Endodermal cell (in vitro differentiated cells): Measurements from ENCODE around the gene YIPF6. TPM values are rescaled to one million over a fixed set of nuclear protein-coding genes. Genes with fewer than 3 reads are reported as not detected.

Experiments
- DNase-seq: peaks from one replicate; pipeline ENCODE4 v3.0.0-alpha.2; 2017
- H3K27ac ChIP-seq: 2 replicates; pipeline ENCODE4 v1.5.1; 2013; ENCODE audit warnings: mild to moderate bottlenecking, low read depth, low read length, moderate library complexity
- H3K27me3 ChIP-seq: 2 replicates; pipeline ENCODE4 v1.6.1; 2013; ENCODE audit warnings: mild to moderate bottlenecking, low read length, moderate library complexity; ENCODE audit not compliant: insufficient read depth, control insufficient read depth, poor library complexity, severe bottlenecking
- H3K36me3 ChIP-seq: 2 replicates; pipeline ENCODE4 v1.7.0; 2013; ENCODE audit warnings: mild to moderate bottlenecking, low read length, moderate library complexity; ENCODE audit not compliant: control insufficient read depth, insufficient read depth
- H3K4me1 ChIP-seq: one replicate; pipeline ENCODE4 v1.7.0; 2013; ENCODE audit warnings: low read length; ENCODE audit not compliant: control insufficient read depth, insufficient read depth
- H3K4me3 ChIP-seq: 2 replicates; pipeline ENCODE4 v1.5.1; 2013; ENCODE audit warnings: mild to moderate bottlenecking, low read length, moderate library complexity
- H3K9ac ChIP-seq: 2 replicates; pipeline ENCODE4 v1.6.1; 2013; ENCODE audit warnings: mild to moderate bottlenecking, low read length, moderate library complexity; ENCODE audit not compliant: poor library complexity, severe bottlenecking; ENCODE audit errors: extremely low read depth
- H3K9me3 ChIP-seq: 2 replicates; pipeline ENCODE4 v1.6.1; 2013; ENCODE audit warnings: mild to moderate bottlenecking, low read length, moderate library complexity; ENCODE audit not compliant: control insufficient read depth
- H3K27ac Mint-ChIP-seq: 2 replicates; pipeline ENCODE4 v1.8.0; 2020; ENCODE audit warnings: mixed read lengths
- H3K27me3 Mint-ChIP-seq: 2 replicates; pipeline ENCODE4 v1.8.0; 2021; ENCODE audit warnings: mild to moderate bottlenecking, mixed read lengths; ENCODE audit not compliant: insufficient read depth
- H3K36me3 Mint-ChIP-seq: 2 replicates; pipeline ENCODE4 v1.8.0; 2020; ENCODE audit warnings: low read depth, mixed read lengths
- H3K4me1 Mint-ChIP-seq: 2 replicates; pipeline ENCODE4 v1.8.0; 2020; ENCODE audit warnings: mixed read lengths
- H3K4me3 Mint-ChIP-seq: 2 replicates; pipeline ENCODE4 v1.8.0; 2020; ENCODE audit warnings: mild to moderate bottlenecking, moderate library complexity, mixed read lengths
- H3K9me3 Mint-ChIP-seq: 2 replicates; pipeline ENCODE4 v1.8.0; 2020; ENCODE audit warnings: mild to moderate bottlenecking, mixed read lengths
- WGBS, 2 experiments: methylation state at CpG; one replicate each; pipeline versions ENCODE4 v1.1.5 to v1.1.7; 2013; ENCODE audit warnings: missing lambda C conversion rate in 2 of 2, mixed read lengths in 1 of 2; ENCODE audit not compliant: insufficient coverage in 1 of 2, insufficient read length in 1 of 2; 5-methylcytosine and 5-hydroxymethylcytosine counted together
- total RNA-seq, 2 donors: library from RNA; stranded (reverse); fragmentation: NEBNext Ultra II Directional in 1 of 2; extraction: Animal tissue kit (Norgen Biotek cat#: 25700) in 1 of 2; gene quantifications; 2 replicates in 1 of 2; 3 replicates in 1 of 2; pipeline ENCODE4 v1.2.1, GENCODE V29; 2021
- TF ChIP-seq, protein P1 (sequence below): fragments of 200-600 bp; sonication (generic); conservative IDR thresholded peaks from 2 replicates; pipeline ENCODE4 v1.5.0; 2021; ENCODE audit warnings: antibody characterized with exemption, mild to moderate bottlenecking

YIPF6 gene
- total RNA-seq, 2 donors from 2014 or later, result 36.9 to 40.7 TPM

- Mint-ChIP-seq H3K4me3 (no peak overlapping the region), H3K27me3 (no peaks in the 10 kb centered on the region), H3K4me1 (no peaks in the 10 kb centered on the region), H3K36me3 (peaks cover 9% of the 10 kb centered on the region), H3K9me3 (peaks cover 41% of the 10 kb centered on the region), H3K27ac (no peak overlapping the region)
- DNase-seq, result no peak
- TF ChIP-seq, protein P1, sequence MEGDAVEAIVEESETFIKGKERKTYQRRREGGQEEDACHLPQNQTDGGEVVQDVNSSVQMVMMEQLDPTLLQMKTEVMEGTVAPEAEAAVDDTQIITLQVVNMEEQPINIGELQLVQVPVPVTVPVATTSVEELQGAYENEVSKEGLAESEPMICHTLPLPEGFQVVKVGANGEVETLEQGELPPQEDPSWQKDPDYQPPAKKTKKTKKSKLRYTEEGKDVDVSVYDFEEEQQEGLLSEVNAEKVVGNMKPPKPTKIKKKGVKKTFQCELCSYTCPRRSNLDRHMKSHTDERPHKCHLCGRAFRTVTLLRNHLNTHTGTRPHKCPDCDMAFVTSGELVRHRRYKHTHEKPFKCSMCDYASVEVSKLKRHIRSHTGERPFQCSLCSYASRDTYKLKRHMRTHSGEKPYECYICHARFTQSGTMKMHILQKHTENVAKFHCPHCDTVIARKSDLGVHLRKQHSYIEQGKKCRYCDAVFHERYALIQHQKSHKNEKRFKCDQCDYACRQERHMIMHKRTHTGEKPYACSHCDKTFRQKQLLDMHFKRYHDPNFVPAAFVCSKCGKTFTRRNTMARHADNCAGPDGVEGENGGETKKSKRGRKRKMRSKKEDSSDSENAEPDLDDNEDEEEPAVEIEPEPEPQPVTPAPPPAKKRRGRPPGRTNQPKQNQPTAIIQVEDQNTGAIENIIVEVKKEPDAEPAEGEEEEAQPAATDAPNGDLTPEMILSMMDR, result no peak
- Histone ChIP-seq H3K9me3 (no peaks in the 10 kb centered on the region), H3K36me3 (peaks cover 29% of the 10 kb centered on the region), H3K4me3 (no peak overlapping the region), H3K27me3 (no peaks in the 10 kb centered on the region), H3K27ac (no peak overlapping the region), H3K4me1 (no peaks in the 10 kb centered on the region), H3K9ac (no peak overlapping the region)
- WGBS, 2 experiments, result 100% methylated on average over 1 of the region's 1 CpG
Measured at GRCh38 chrX:68536429-68536828, 37.6 kb downstream of the YIPF6 start.

DNA sequence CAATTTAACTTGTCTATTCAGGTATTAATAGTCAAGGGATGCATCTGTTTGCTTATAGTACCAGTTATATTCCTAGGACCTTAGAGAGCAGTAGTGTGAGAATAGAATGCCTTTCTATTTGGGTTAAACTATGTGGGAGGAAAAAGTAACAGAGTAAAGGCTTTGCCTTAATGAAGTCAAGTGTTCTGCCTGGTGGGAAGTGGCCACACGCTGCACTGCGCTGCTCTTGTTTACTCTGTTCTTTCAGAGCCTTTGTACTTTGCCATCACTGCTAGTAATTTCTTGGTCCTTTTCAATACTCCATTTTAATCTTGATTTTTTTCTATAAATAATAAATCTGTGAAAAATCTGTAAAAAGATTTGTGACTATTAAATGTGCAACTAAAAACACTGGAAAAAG lies 38.0 kb downstream of the YIPF6 start:
- H3K27me3 ChIP-seq, result no peaks in the 10 kb centered on the region
- peaks cover 11% of the 10 kb centered on the region for H3K36me3 Mint-ChIP-seq
- no peaks in the 10 kb centered on the region for H3K9me3 ChIP-seq
- H3K4me1 Mint-ChIP-seq, result no peaks in the 10 kb centered on the region
- no peak for DNase-seq
- no peak overlapping the region for H3K27ac Mint-ChIP-seq
- H3K4me3 ChIP-seq, result no peak overlapping the region
- H3K4me1 ChIP-seq, result no peaks in the 10 kb centered on the region
- no peak overlapping the region for H3K4me3 Mint-ChIP-seq
- WGBS, 2 experiments, result 94% methylated on average over 2 of the region's 2 CpGs; no CpG with 5 or more reads in 1 of the 2 experiments
- no peak overlapping the region for H3K27ac ChIP-seq
- H3K36me3 ChIP-seq, result peaks cover 25% of the 10 kb centered on the region
- no peaks in the 10 kb centered on the region for H3K27me3 Mint-ChIP-seq
- peaks cover 41% of the 10 kb centered on the region for H3K9me3 Mint-ChIP-seq
- TF ChIP-seq, protein P1, result no peak
- no peak overlapping the region for H3K9ac ChIP-seq

DNA sequence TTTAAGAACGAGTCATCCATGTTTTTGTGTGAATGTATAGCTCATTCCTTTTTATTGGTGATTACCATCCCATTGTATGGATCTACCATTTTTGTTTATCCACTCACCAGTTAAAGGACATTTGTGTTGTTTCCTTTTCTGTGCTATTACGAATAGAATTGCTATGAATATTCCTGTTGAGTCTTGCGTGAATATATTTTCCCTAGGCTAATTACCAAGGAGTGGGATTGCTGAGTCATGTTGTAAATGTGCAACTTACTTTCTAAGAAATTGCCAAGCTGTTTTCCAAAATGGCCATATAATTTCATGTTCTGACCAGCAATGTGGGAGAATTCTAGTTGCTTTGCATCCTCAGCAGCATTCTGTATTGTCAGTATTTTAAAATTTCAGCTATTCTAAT lies 51.3 kb downstream of the YIPF6 start:
- H3K9me3 ChIP-seq, result no peaks in the 10 kb centered on the region
- 100% methylated on average over 2 of the region's 3 CpGs; no CpG with 5 or more reads in 1 of the 2 experiments for WGBS, 2 experiments
- no peak overlapping the region for H3K27ac ChIP-seq
- H3K27ac Mint-ChIP-seq, result no peak overlapping the region
- H3K27me3 Mint-ChIP-seq, result no peaks in the 10 kb centered on the region
- peaks cover 23% of the 10 kb centered on the region for H3K9me3 Mint-ChIP-seq
- no peaks in the 10 kb centered on the region for H3K4me1 ChIP-seq
- no peaks in the 10 kb centered on the region for H3K36me3 ChIP-seq
- no peaks in the 10 kb centered on the region for H3K27me3 ChIP-seq
- no peak overlapping the region for H3K9ac ChIP-seq
- H3K4me1 Mint-ChIP-seq, result no peaks in the 10 kb centered on the region
- no peak for DNase-seq
- H3K4me3 ChIP-seq, result no peak overlapping the region
- TF ChIP-seq, protein P1, result no peak
- H3K4me3 Mint-ChIP-seq, result no peak overlapping the region
- H3K36me3 Mint-ChIP-seq, result no peaks in the 10 kb centered on the region
